Raji (cell line): ENCODE results near the gene WFS1.

Experiments used
- POLR2A ChIP-seq: IDR thresholded peaks from 2 replicates; pipeline ENCODE4 v1.6.1; 2011; ENCODE audit warnings: low read depth, low read length, control low read depth; ENCODE audit not compliant: insufficient read depth

Gene WFS1

GRCh38 chr4:6296026-6296425 lies 26.4 kb downstream of the WFS1 start:
- TF ChIP-seq POLR2A = no peak

GRCh38 chr4:6297266-6297815 lies 27.7 kb downstream of the WFS1 start:
- TF ChIP-seq POLR2A = no peak

GRCh38 chr4:6298035-6298434 lies 28.4 kb downstream of the WFS1 start:
- TF ChIP-seq POLR2A = no peak

- no peak for TF ChIP-seq POLR2A
These were observed 29.2 kb downstream of the WFS1 start for GRCh38 chr4:6298852-6299251.

- no peak for TF ChIP-seq POLR2A
These were observed 30.2 kb downstream of the WFS1 start for GRCh38 chr4:6299875-6300274.

- TF ChIP-seq POLR2A = no peak
These were observed 30.7 kb downstream of the WFS1 start for GRCh38 chr4:6300359-6300758.

GRCh38 chr4:6301051-6301731 lies 31.5 kb downstream of the WFS1 start:
- TF ChIP-seq POLR2A = no peak

- no peak for TF ChIP-seq POLR2A
These were observed 32.2 kb downstream of the WFS1 start for GRCh38 chr4:6301732-6302442.

- no peak for TF ChIP-seq POLR2A
These were observed 33.2 kb downstream of the WFS1 start for GRCh38 chr4:6302869-6303268.

GRCh38 chr4:6303943-6304342 lies 34.3 kb downstream of the WFS1 start:
- no peak for TF ChIP-seq POLR2A

GRCh38 chr4:6306299-6306698 lies 36.6 kb downstream of the WFS1 start:
- no peak for TF ChIP-seq POLR2A

GRCh38 chr4:6307230-6307629 lies 37.6 kb downstream of the WFS1 start:
- TF ChIP-seq POLR2A = no peak

- TF ChIP-seq POLR2A = no peak
These were observed 38.2 kb downstream of the WFS1 start for GRCh38 chr4:6307891-6308290.

- no peak for TF ChIP-seq POLR2A
These were observed 39.4 kb downstream of the WFS1 start for GRCh38 chr4:6308899-6309643.

GRCh38 chr4:6309777-6310176 lies 40.1 kb downstream of the WFS1 start:
- TF ChIP-seq POLR2A = no peak

- TF ChIP-seq POLR2A = no peak
These were observed 43.6 kb downstream of the WFS1 start for GRCh38 chr4:6313216-6313615.

GRCh38 chr4:6316461-6317003 lies 46.9 kb downstream of the WFS1 start:
- no peak for TF ChIP-seq POLR2A
